Measurements from ENCODE around the gene LCMT2. TPM values are rescaled to one million over a fixed set of nuclear protein-coding genes. Genes with fewer than 3 reads are reported as not detected.

The LCMT2 gene
- total RNA-seq, 2 donors from 2014 or later: 1.3 to 3.4 TPM

- WGBS, 2 donors: 1 to 4% methylated on average over 19 to 65 of the region's 66 CpGs
- ATAC-seq (peak; percentile 90), DNase-seq (peak; percentile 77 to 82 (median 79))
- no peaks in the 10 kb centered on the region for H3K27me3 ChIP-seq
- H3K27ac ChIP-seq: peak within 1 kb of the TSS; percentile 61 to 77 (median 72)
- peaks cover 29% of the 10 kb centered on the region for H3K4me1 ChIP-seq
- intact Hi-C loops (cut with DNase I): no loop called here
- TF ChIP-seq CTCF (IDR thresholded peaks at IDR 0.05): peak in 6 of 7 experiments; percentile 24 to 60 (median 36)
- TF ChIP-seq POLR2A (IDR thresholded peaks at IDR 0.05): peak; percentile 16 to 65 (median 58)
- no peaks in the 10 kb centered on the region for H3K36me3 ChIP-seq (replicated peaks in 1 of 2; ENCODE audit: insufficient read depth in 1 of 2, low read depth in 2 of 2)
- peak within 1 kb of the TSS; percentile 35 to 49 for H3K4me3 ChIP-seq
- H3K9me3 ChIP-seq: no peaks in the 10 kb centered on the region
Observed at GRCh38 chr15:43370975-43371974, 40.9 kb upstream of the LCMT2 start, which contains the start of the genes TUBGCP4 and ZSCAN29. TSS of gene TUBGCP4 (plus strand) at chr15:43371101. CDS start at chr15:43371355, 254 bp downstream. TSS of gene ZSCAN29 (minus strand) at chr15:43371043. CDS start at chr15:43369913, 1,130 bp downstream.

GRCh38 chr15:43370310-43370974 is 40.1 kb upstream of the LCMT2 start:
- peak overlapping the region; percentile 61 to 77 (median 72) for H3K27ac ChIP-seq
- ATAC-seq (peak; percentile 47), DNase-seq (peak in 3 of 4 donors; percentile 3 to 22 (median 17))
- TF ChIP-seq CTCF (IDR thresholded peaks at IDR 0.05): no peak
- intact Hi-C loops (cut with DNase I): no loop called here
- H3K36me3 ChIP-seq (replicated peaks in 1 of 2; ENCODE audit: insufficient read depth in 1 of 2, low read depth in 2 of 2): no peaks in the 10 kb centered on the region
- H3K27me3 ChIP-seq: no peaks in the 10 kb centered on the region
- 0 to 1% methylated on average over 20 to 44 of the region's 45 CpGs for WGBS, 2 donors
- H3K4me1 ChIP-seq: peaks cover 29% of the 10 kb centered on the region
- H3K9me3 ChIP-seq: no peaks in the 10 kb centered on the region
- peak overlapping the region; percentile 35 to 49 for H3K4me3 ChIP-seq

- intact Hi-C loops (cut with DNase I): no loop called here
- Histone ChIP-seq H3K4me1 (no peaks in the 10 kb centered on the region), H3K27ac (no peak overlapping the region), H3K9me3 (peaks cover 0 to 32% (median 5%) of the 10 kb centered on the region in 3 donors), H3K27me3 (no peaks in the 10 kb centered on the region), H3K4me3 (no peak overlapping the region), H3K36me3 (replicated peaks in 1 of 2; ENCODE audit: insufficient read depth in 1 of 2, low read depth in 2 of 2) (peaks cover 14 to 21% of the 10 kb centered on the region in 2 donors)
- no peak for DNase-seq
- ATAC-seq: no peak
- 96 to 99% methylated on average over 7 of the region's 7 CpGs for WGBS, 2 donors
- TF ChIP-seq POLR2A (IDR thresholded peaks at IDR 0.05) (no peak), CTCF (IDR thresholded peaks at IDR 0.05) (no peak)
Observed at GRCh38 chr15:43361313-43361903, 31.0 kb upstream of the LCMT2 start.

GRCh38 chr15:43360821-43361220 is 30.4 kb upstream of the LCMT2 start:
- H3K27ac ChIP-seq: no peak overlapping the region
- H3K4me1 ChIP-seq: no peaks in the 10 kb centered on the region
- no peak for DNase-seq
- no peak overlapping the region for H3K4me3 ChIP-seq
- intact Hi-C loops (cut with DNase I): no loop called here
- H3K9me3 ChIP-seq: peaks cover 0 to 32% (median 5%) of the 10 kb centered on the region in 3 donors
- H3K36me3 ChIP-seq (replicated peaks in 1 of 2; ENCODE audit: insufficient read depth in 1 of 2, low read depth in 2 of 2): peaks cover 14 to 21% of the 10 kb centered on the region in 2 donors
- WGBS, 2 donors: 94 to 100% methylated on average over 4 of the region's 4 CpGs
- no peak for ATAC-seq
- no peak for TF ChIP-seq CTCF (IDR thresholded peaks at IDR 0.05)
- no peak for TF ChIP-seq POLR2A (IDR thresholded peaks at IDR 0.05)
- H3K27me3 ChIP-seq: no peaks in the 10 kb centered on the region
